PC-3 (cell line): Measurements from ENCODE around the gene TTF2.

Experiments
- CTCF ChIP-seq: fragments of 300-600 bp; sonication (generic); conservative IDR thresholded peaks from 2 replicates; pipeline ENCODE4 v1.5.1; 2017; ENCODE audit warnings: antibody characterized with exemption, low read depth, mild to moderate bottlenecking, low read length
- EZH2 ChIP-seq: fragments of 300-600 bp; sonication (generic); IDR thresholded peaks from one replicate; pipeline ENCODE4 v1.6.1; 2017; ENCODE audit warnings: antibody characterized with exemption, mild to moderate bottlenecking, low read length; ENCODE audit not compliant: unreplicated experiment
- EZH2phosphoT487 ChIP-seq: fragments of 300-600 bp; sonication (generic); IDR thresholded peaks from 2 replicates; pipeline ENCODE4 v1.6.1; 2018; ENCODE audit warnings: mild to moderate bottlenecking, antibody characterized with exemption, low read length, borderline replicate concordance

GRCh38 chr1:117097443-117097842 is 37.3 kb downstream of the TTF2 start:
- TF ChIP-seq EZH2phosphoT487, result no peak
- TF ChIP-seq CTCF, result no peak
- no peak for TF ChIP-seq EZH2
